Adipose tissue (tissue), 3 donors: ENCODE data around the gene SPACA7. TPM values are rescaled to one million over a fixed set of nuclear protein-coding genes. Genes with fewer than 3 reads are reported as not detected.

Source experiments
- H3K27ac ChIP-seq: one replicate; pipeline ENCODE4 v1.5.1; 2013; ENCODE audit warnings: low read depth, low read length
- WGBS, 3 donors: extraction: QIAGEN DNeasy Blood & Tissue Kit; methylation state at CpG; one replicate each; pipeline ENCODE4 v1.1.7; 2013; 5-methylcytosine and 5-hydroxymethylcytosine counted together
- polyA plus RNA-seq, 3 donors: library from polyadenylated mRNA; stranded (reverse); fragments of 200-250 nt; gene quantifications; one replicate each; pipeline ENCODE4 v1.2.3, GENCODE V29; 2013
- donor health status: healthy with polysubstance abuse.
- donor health status: Bipolar disorder and iron deficiency.
- donor health status: healthy.

SPACA7 gene
- polyA plus RNA-seq, 3 donors = not detected

- H3K27ac ChIP-seq = no peak overlapping the region
- 90 to 92% (median 90%) methylated on average over 32 of the region's 32 CpGs for WGBS, 3 donors
Observed at GRCh38 chr13:112453207-112453829, 77.2 kb downstream of the SPACA7 start.

- H3K27ac ChIP-seq = no peak overlapping the region
- 77 to 88% (median 80%) methylated on average over 30 of the region's 30 CpGs for WGBS, 3 donors
Observed at GRCh38 chr13:112453874-112454647, 77.9 kb downstream of the SPACA7 start.

- H3K27ac ChIP-seq = no peak overlapping the region
- WGBS, 3 donors = 71 to 81% (median 80%) methylated on average over 16 of the region's 16 CpGs
Observed at GRCh38 chr13:112454648-112455334, 78.6 kb downstream of the SPACA7 start.

DNA sequence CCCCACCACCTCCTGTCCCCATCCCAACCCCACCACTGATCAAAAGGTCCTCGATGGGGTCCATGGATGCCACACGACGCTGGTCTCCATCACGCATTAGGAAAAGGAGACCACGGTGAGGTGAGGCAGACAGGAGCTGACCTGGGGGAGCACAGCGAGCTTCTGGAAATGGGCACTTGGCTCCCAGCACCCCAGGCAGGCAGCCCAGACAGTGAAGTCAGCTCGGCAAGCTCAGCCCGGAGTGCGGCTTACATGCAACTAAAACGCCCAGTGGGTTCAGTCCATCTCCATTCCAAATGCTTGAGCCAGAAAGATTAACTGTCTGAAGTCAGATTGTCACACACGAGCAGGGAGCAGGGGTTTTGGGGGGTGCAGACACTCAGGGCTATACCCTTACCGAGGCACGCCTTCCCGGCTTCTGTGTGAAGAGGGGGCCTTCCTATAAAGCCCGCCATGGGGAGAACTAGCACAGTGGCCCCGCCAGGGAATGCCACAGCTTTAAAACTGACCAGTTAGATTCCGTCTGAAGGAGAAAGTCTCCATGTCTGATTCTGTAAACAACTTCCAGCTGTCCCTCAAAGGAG lies 79.4 kb downstream of the SPACA7 start:
- H3K27ac ChIP-seq = no peak overlapping the region
- WGBS, 3 donors = 77 to 82% (median 81%) methylated on average over 17 of the region's 17 CpGs

- 79 to 89% (median 81%) methylated on average over 22 of the region's 22 CpGs for WGBS, 3 donors
- no peak overlapping the region for H3K27ac ChIP-seq
Observed at GRCh38 chr13:112456138-112457056, 80.2 kb downstream of the SPACA7 start.

DNA sequence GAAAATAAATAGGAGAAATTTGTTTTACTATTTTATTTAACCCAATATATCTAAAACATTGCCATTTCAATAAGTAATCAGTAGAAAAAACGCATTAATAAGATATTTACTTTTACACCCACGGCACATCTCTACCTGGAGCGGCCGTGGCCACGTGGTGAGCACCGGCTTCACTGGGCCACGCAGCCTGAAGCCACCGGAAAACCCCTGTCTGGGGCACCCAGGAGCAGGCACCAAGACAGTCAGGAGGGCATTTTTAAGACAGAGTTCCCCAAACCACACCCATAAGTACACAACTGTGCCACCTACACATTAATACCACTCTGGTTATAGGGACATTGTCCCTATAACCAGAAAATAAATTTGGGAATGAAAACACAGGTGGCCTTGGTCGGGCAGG lies 80.9 kb downstream of the SPACA7 start:
- H3K27ac ChIP-seq = no peak overlapping the region
- WGBS, 3 donors = 86 to 93% (median 90%) methylated on average over 9 of the region's 9 CpGs

GRCh38 chr13:112457485-112457884 lies 81.3 kb downstream of the SPACA7 start:
- no peak overlapping the region for H3K27ac ChIP-seq
- WGBS, 3 donors = 72 to 84% (median 82%) methylated on average over 13 of the region's 13 CpGs

DNA sequence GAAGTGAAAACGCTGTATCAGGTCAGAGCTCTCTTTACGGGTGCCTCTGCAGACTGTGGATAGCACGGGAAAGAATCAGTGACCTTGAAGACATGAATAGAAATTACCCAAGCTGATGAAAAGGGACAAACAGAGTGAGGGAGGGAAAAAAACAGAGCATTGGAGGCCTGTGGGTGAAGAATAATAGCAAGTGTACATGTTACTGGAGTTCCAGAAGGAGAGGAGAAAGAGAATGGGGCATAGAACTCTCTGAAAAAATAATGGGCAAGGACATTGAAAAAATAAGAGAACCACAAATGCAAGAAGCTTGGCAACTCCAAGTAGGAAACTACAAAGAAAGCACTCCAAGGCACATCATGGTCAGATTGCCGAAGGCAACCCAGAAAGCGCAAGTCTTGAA lies 86.3 kb downstream of the SPACA7 start:
- 87 to 95% (median 90%) methylated on average over 5 of the region's 5 CpGs for WGBS, 3 donors
- no peak overlapping the region for H3K27ac ChIP-seq

DNA sequence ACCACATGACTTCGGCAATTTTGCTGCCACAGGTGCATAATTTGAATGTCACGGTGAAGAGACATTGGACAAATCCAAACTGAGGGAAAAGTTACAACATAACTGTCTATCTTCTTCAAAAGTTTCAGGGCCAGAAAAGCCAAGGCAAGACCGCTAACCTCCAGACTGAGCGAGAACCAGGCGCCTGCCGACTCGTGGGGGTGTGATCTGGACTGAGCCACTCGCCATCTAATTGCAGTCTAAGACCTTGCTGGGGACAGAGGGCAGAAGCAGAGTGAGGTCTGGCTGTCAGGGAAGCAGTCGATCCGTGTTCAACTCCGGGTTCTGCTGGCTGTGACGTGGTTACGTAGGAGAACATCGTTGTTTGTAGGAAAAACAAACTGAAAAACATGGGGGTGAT lies 88.6 kb downstream of the SPACA7 start:
- H3K27ac ChIP-seq = no peak overlapping the region
- 89 to 93% (median 90%) methylated on average over 14 of the region's 14 CpGs for WGBS, 3 donors

GRCh38 chr13:112465251-112466131 lies 89.3 kb downstream of the SPACA7 start:
- H3K27ac ChIP-seq = no peak overlapping the region
- 84 to 85% (median 85%) methylated on average over 35 of the region's 35 CpGs for WGBS, 3 donors

- WGBS, 3 donors = 86% methylated on average over 40 of the region's 40 CpGs
Observed at GRCh38 chr13:112466132-112467058, 90.2 kb downstream of the SPACA7 start.

DNA sequence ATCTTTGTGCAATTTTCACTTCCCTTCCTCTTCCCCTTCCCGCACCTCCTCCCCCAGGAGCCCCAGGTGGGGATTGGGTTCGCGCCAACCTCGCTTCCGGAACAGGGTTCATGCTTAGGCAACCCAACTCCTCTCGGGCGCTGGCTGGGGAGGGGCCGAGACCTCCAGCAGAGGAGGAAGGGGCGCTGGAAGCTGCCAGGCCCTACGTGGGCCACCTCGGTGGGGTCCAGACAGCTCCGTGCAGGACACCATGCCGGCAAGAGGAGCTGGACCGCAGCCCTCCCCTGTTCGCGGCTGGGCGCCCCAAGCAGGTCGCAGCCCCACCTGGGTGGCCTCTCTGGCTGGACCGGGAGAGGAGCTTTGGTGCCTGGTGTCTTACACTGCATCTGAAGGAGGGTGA lies 91.1 kb downstream of the SPACA7 start:
- H3K27ac ChIP-seq = no peak overlapping the region
- WGBS, 3 donors = 79 to 91% (median 80%) methylated on average over 19 of the region's 19 CpGs

More at GRCh38 chr13:112466132-112467058, 90.2 kb downstream of the SPACA7 start:
- no peak overlapping the region for H3K27ac ChIP-seq

- 86 to 94% (median 91%) methylated on average over 10 of the region's 10 CpGs for WGBS, 3 donors
- no peak overlapping the region for H3K27ac ChIP-seq
Observed at GRCh38 chr13:112468069-112468468, 91.9 kb downstream of the SPACA7 start.

DNA sequence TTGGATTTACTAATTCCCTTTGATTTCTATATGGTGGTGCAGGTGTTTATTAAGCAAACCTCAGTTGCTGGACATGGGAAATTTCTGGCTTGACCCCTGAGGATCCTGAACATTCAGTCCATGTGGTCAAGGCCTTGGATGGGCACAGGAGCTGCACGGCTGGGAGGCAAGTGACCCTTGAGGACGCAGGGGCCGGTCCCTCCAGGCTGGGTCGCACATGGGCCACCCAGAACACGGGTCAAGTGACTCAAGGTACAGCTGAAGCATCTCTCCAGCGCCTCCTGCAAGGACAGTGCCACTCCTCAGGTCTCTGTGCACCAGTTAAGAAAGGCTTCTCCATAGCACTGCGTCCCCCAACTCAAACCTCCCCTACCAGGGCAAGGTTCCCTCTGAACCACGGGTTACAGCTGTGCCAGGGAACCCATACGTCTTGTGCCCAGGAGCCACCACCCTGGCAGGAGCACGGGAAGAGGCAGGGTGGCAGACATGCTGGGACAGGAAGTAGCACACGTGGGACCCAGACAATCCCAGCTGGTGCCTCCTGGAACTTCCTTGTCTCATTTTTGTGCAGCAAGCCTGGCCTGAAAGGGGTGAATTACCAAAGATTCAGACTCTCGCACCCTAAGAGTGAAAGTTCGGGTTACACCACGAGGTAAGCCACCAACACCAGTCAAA lies 93.1 kb downstream of the SPACA7 start:
- 80 to 88% (median 86%) methylated on average over 14 of the region's 14 CpGs for WGBS, 3 donors
- H3K27ac ChIP-seq = no peak overlapping the region

GRCh38 chr13:112473818-112474217 lies 97.7 kb downstream of the SPACA7 start:
- no peak overlapping the region for H3K27ac ChIP-seq
- 76 to 87% (median 83%) methylated on average over 5 of the region's 5 CpGs for WGBS, 3 donors

GRCh38 chr13:112474869-112475268 lies 98.7 kb downstream of the SPACA7 start:
- WGBS, 3 donors = 83 to 90% (median 84%) methylated on average over 8 of the region's 8 CpGs
- no peak overlapping the region for H3K27ac ChIP-seq
